T-helper 1 cell treated with Interleukin-12 subunit alpha and Interleukin-12 subunit beta and Interleukin-4 antibody, amounts not matched to agents 30 μg/mL and 1 μg/mL, for 36 hours (primary cell): ENCODE measurements around the gene ADAMTS3.

ENCODE experiments used
- H3K27ac Mint-ChIP-seq: one replicate; pipeline ENCODE4 v1.8.0; 2021; ENCODE audit warnings: mild to moderate bottlenecking, mixed read lengths
- H3K27me3 Mint-ChIP-seq: one replicate; pipeline ENCODE4 v1.8.0; 2021; ENCODE audit warnings: low read depth, mixed read lengths
- H3K36me3 Mint-ChIP-seq: one replicate; pipeline ENCODE4 v1.8.0; 2021; ENCODE audit warnings: low read depth, mixed read lengths
- H3K4me1 Mint-ChIP-seq: one replicate; pipeline ENCODE4 v1.8.0; 2021; ENCODE audit warnings: low read depth, mixed read lengths
- H3K4me3 Mint-ChIP-seq: one replicate; pipeline ENCODE4 v1.8.0; 2021; ENCODE audit warnings: mild to moderate bottlenecking, moderate library complexity, mixed read lengths
- H3K9me3 Mint-ChIP-seq: one replicate; pipeline ENCODE4 v1.8.0; 2021; ENCODE audit warnings: mixed read lengths

The ADAMTS3 gene

GRCh38 chr4:72305620-72306019 is 263.4 kb downstream of the ADAMTS3 start:
- Mint-ChIP-seq H3K27ac (no peak overlapping the region), H3K4me1 (no peaks in the 10 kb centered on the region), H3K27me3 (no peaks in the 10 kb centered on the region), H3K36me3 (no peaks in the 10 kb centered on the region), H3K4me3 (no peak overlapping the region), H3K9me3 (no peaks in the 10 kb centered on the region)

GRCh38 chr4:72305080-72305479 is 263.9 kb downstream of the ADAMTS3 start:
- no peaks in the 10 kb centered on the region for H3K27me3 Mint-ChIP-seq
- H3K36me3 Mint-ChIP-seq, result no peaks in the 10 kb centered on the region
- H3K27ac Mint-ChIP-seq, result no peak overlapping the region
- no peak overlapping the region for H3K4me3 Mint-ChIP-seq
- H3K4me1 Mint-ChIP-seq, result no peaks in the 10 kb centered on the region
- H3K9me3 Mint-ChIP-seq, result no peaks in the 10 kb centered on the region

- Mint-ChIP-seq H3K27ac (no peak overlapping the region), H3K4me3 (no peak overlapping the region), H3K36me3 (no peaks in the 10 kb centered on the region), H3K4me1 (no peaks in the 10 kb centered on the region), H3K9me3 (no peaks in the 10 kb centered on the region), H3K27me3 (no peaks in the 10 kb centered on the region)
Measured at GRCh38 chr4:72302981-72303704, 265.9 kb downstream of the ADAMTS3 start.

GRCh38 chr4:72301759-72302158 is 267.3 kb downstream of the ADAMTS3 start:
- Mint-ChIP-seq H3K36me3 (no peaks in the 10 kb centered on the region), H3K9me3 (no peaks in the 10 kb centered on the region), H3K4me1 (no peaks in the 10 kb centered on the region), H3K4me3 (no peak overlapping the region), H3K27me3 (peaks cover 5% of the 10 kb centered on the region), H3K27ac (no peak overlapping the region)

GRCh38 chr4:72300126-72300525 is 268.9 kb downstream of the ADAMTS3 start:
- H3K9me3 Mint-ChIP-seq, result no peaks in the 10 kb centered on the region
- peaks cover 5% of the 10 kb centered on the region for H3K27me3 Mint-ChIP-seq
- no peak overlapping the region for H3K27ac Mint-ChIP-seq
- H3K4me3 Mint-ChIP-seq, result no peak overlapping the region
- no peaks in the 10 kb centered on the region for H3K4me1 Mint-ChIP-seq
- no peaks in the 10 kb centered on the region for H3K36me3 Mint-ChIP-seq

GRCh38 chr4:72295966-72296557 is 273.0 kb downstream of the ADAMTS3 start:
- Mint-ChIP-seq H3K27me3 (peaks cover 5% of the 10 kb centered on the region), H3K4me3 (no peak overlapping the region), H3K36me3 (no peaks in the 10 kb centered on the region), H3K4me1 (no peaks in the 10 kb centered on the region), H3K9me3 (no peaks in the 10 kb centered on the region), H3K27ac (no peak overlapping the region)

GRCh38 chr4:72290737-72291136 is 278.3 kb downstream of the ADAMTS3 start:
- Mint-ChIP-seq H3K27ac (no peak overlapping the region), H3K27me3 (no peaks in the 10 kb centered on the region), H3K36me3 (no peaks in the 10 kb centered on the region), H3K4me1 (no peaks in the 10 kb centered on the region), H3K9me3 (no peaks in the 10 kb centered on the region), H3K4me3 (no peak overlapping the region)

GRCh38 chr4:72286910-72287309 is 282.1 kb downstream of the ADAMTS3 start:
- no peaks in the 10 kb centered on the region for H3K9me3 Mint-ChIP-seq
- H3K27me3 Mint-ChIP-seq, result no peaks in the 10 kb centered on the region
- no peaks in the 10 kb centered on the region for H3K4me1 Mint-ChIP-seq
- no peak overlapping the region for H3K4me3 Mint-ChIP-seq
- no peak overlapping the region for H3K27ac Mint-ChIP-seq
- H3K36me3 Mint-ChIP-seq, result no peaks in the 10 kb centered on the region

- Mint-ChIP-seq H3K4me3 (no peak overlapping the region), H3K36me3 (no peaks in the 10 kb centered on the region), H3K9me3 (no peaks in the 10 kb centered on the region), H3K27ac (no peak overlapping the region), H3K4me1 (no peaks in the 10 kb centered on the region), H3K27me3 (no peaks in the 10 kb centered on the region)
Measured at GRCh38 chr4:72286185-72286584, 282.8 kb downstream of the ADAMTS3 start.

- Mint-ChIP-seq H3K27ac (no peak overlapping the region), H3K36me3 (no peaks in the 10 kb centered on the region), H3K27me3 (no peaks in the 10 kb centered on the region), H3K4me1 (no peaks in the 10 kb centered on the region), H3K9me3 (no peaks in the 10 kb centered on the region), H3K4me3 (no peak overlapping the region)
Measured at GRCh38 chr4:72283357-72283756, 285.7 kb downstream of the ADAMTS3 start.

- no peaks in the 10 kb centered on the region for H3K27me3 Mint-ChIP-seq
- no peak overlapping the region for H3K27ac Mint-ChIP-seq
- no peaks in the 10 kb centered on the region for H3K9me3 Mint-ChIP-seq
- no peaks in the 10 kb centered on the region for H3K4me1 Mint-ChIP-seq
- no peaks in the 10 kb centered on the region for H3K36me3 Mint-ChIP-seq
- no peak overlapping the region for H3K4me3 Mint-ChIP-seq
Measured at GRCh38 chr4:72280252-72280651, 288.8 kb downstream of the ADAMTS3 start.

- no peak overlapping the region for H3K4me3 Mint-ChIP-seq
- no peaks in the 10 kb centered on the region for H3K9me3 Mint-ChIP-seq
- H3K36me3 Mint-ChIP-seq, result no peaks in the 10 kb centered on the region
- H3K27ac Mint-ChIP-seq, result no peak overlapping the region
- no peaks in the 10 kb centered on the region for H3K4me1 Mint-ChIP-seq
- no peaks in the 10 kb centered on the region for H3K27me3 Mint-ChIP-seq
Measured at GRCh38 chr4:72275381-72275780, 293.6 kb downstream of the ADAMTS3 start.

GRCh38 chr4:72274251-72274650 is 294.8 kb downstream of the ADAMTS3 start:
- Mint-ChIP-seq H3K36me3 (no peaks in the 10 kb centered on the region), H3K27ac (no peak overlapping the region), H3K9me3 (no peaks in the 10 kb centered on the region), H3K4me1 (no peaks in the 10 kb centered on the region), H3K4me3 (no peak overlapping the region), H3K27me3 (no peaks in the 10 kb centered on the region)

- no peaks in the 10 kb centered on the region for H3K27me3 Mint-ChIP-seq
- no peak overlapping the region for H3K27ac Mint-ChIP-seq
- no peaks in the 10 kb centered on the region for H3K36me3 Mint-ChIP-seq
- no peak overlapping the region for H3K4me3 Mint-ChIP-seq
- H3K9me3 Mint-ChIP-seq, result peaks cover 5% of the 10 kb centered on the region
- no peaks in the 10 kb centered on the region for H3K4me1 Mint-ChIP-seq
Measured at GRCh38 chr4:72255269-72255668, 313.8 kb downstream of the ADAMTS3 start.

- no peak overlapping the region for H3K4me3 Mint-ChIP-seq
Measured at GRCh38 chr4:72243641-72244040, 325.4 kb downstream of the ADAMTS3 start.

More at GRCh38 chr4:72243641-72244040, 325.4 kb downstream of the ADAMTS3 start:
- H3K36me3 Mint-ChIP-seq, result no peaks in the 10 kb centered on the region
- H3K9me3 Mint-ChIP-seq, result no peaks in the 10 kb centered on the region
- H3K27me3 Mint-ChIP-seq, result no peaks in the 10 kb centered on the region
- H3K4me1 Mint-ChIP-seq, result no peaks in the 10 kb centered on the region
- no peak overlapping the region for H3K27ac Mint-ChIP-seq
